GM21619 (cell line): ENCODE measurements around the gene ITGB1BP1.
A peak's percentile ranks its signal among the peaks of the same experiment; 100 is the strongest.

Experiments used
- ATAC-seq: cut with Tn5 transposase; IDR thresholded peaks from one replicate; pipeline ENCODE4 v1.9.1; 2021; ENCODE audit not compliant: unreplicated experiment

Gene ITGB1BP1

GRCh38 chr2:9423100-9423921 is at the start of gene ITGB1BP1, which contains the start of gene CPSF3:
TSS of gene ITGB1BP1 (minus strand) at chr2:9423528. CDS start at chr2:9418697, 4,831 bp downstream.
TSS of gene CPSF3 (plus strand) at chr2:9423654. CDS start at chr2:9423774, 120 bp downstream.
- peak; percentile 82 for ATAC-seq

GRCh38 chr2:9472511-9472910 is 49.2 kb upstream of the ITGB1BP1 start:
- no peak for ATAC-seq

GRCh38 chr2:9471206-9471605 is 47.9 kb upstream of the ITGB1BP1 start:
- no peak for ATAC-seq

- ATAC-seq: no peak
Measured at GRCh38 chr2:9467687-9468086, 44.4 kb upstream of the ITGB1BP1 start.

- no peak for ATAC-seq
Measured at GRCh38 chr2:9466147-9466683, 42.9 kb upstream of the ITGB1BP1 start.

- no peak for ATAC-seq
Measured at GRCh38 chr2:9465170-9465569, 41.8 kb upstream of the ITGB1BP1 start.

GRCh38 chr2:9463698-9464034 is 40.3 kb upstream of the ITGB1BP1 start:
- ATAC-seq: no peak

GRCh38 chr2:9462886-9463697 is 39.8 kb upstream of the ITGB1BP1 start:
- no peak for ATAC-seq

GRCh38 chr2:9462313-9462712 is 39.0 kb upstream of the ITGB1BP1 start:
- ATAC-seq: no peak

GRCh38 chr2:9461079-9461478 is 37.8 kb upstream of the ITGB1BP1 start:
- no peak for ATAC-seq

- no peak for ATAC-seq
Measured at GRCh38 chr2:9460441-9461017, 37.2 kb upstream of the ITGB1BP1 start.

GRCh38 chr2:9451231-9451630 is 27.9 kb upstream of the ITGB1BP1 start:
- no peak for ATAC-seq

- no peak for ATAC-seq
Measured at GRCh38 chr2:9445089-9445488, 21.8 kb upstream of the ITGB1BP1 start.

- no peak for ATAC-seq
Measured at GRCh38 chr2:9443526-9443925, 20.2 kb upstream of the ITGB1BP1 start.

- no peak for ATAC-seq
Measured at GRCh38 chr2:9441556-9441955, 18.2 kb upstream of the ITGB1BP1 start.

GRCh38 chr2:9440058-9440727 is 16.9 kb upstream of the ITGB1BP1 start:
- ATAC-seq: no peak

GRCh38 chr2:9439536-9439935 is 16.2 kb upstream of the ITGB1BP1 start:
- ATAC-seq: no peak

- no peak for ATAC-seq
Measured at GRCh38 chr2:9434489-9434888, 11.2 kb upstream of the ITGB1BP1 start.

- ATAC-seq: no peak
Measured at GRCh38 chr2:9430316-9431293, 7.3 kb upstream of the ITGB1BP1 start.
